ENCODE results near the gene TXNRD1. TPM values are rescaled to one million over a fixed set of nuclear protein-coding genes. Genes with fewer than 3 reads are reported as not detected.

TXNRD1 gene
- total RNA-seq, 2 donors from 2014 or later: 110 to 129 TPM

DNA sequence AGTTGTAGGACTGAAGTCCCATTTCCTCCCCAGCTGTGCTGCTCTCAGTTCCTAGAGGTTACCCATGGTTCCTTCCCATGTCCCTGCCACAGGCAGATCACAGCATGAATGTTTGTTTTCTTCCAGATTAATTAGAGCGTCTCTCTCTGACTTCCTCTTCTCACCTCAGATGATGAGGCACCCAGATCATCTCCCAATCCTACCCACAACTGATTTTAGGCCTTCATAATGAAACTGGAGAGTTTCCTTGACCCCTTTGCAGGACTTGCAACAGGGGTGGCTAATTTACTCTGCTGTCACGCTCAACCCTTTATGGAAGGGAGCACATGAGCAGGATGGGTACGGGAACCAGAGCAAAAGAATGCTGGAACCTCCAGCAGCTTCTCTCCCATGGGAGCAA is 32.1 kb upstream of the TXNRD1 start:
- Histone ChIP-seq H3K9me3 (no peaks in the 10 kb centered on the region), H3K4me3 (no peak overlapping the region), H3K36me3 (no peaks in the 10 kb centered on the region), H3K27ac (no peak overlapping the region), H3K4me1 (no peaks in the 10 kb centered on the region), H3K9ac (ENCODE audit: low read depth in 2 of 2, low read length in 2 of 2) (no peak overlapping the region), H3K27me3 (no peaks in the 10 kb centered on the region)
- no peak for DNase-seq
- TF ChIP-seq CTCF (IDR thresholded peaks at IDR 0.05): no peak
- intact Hi-C loops (cut with DNase I): no loop called here

GRCh38 chr12:104187446-104188155 is 28.0 kb upstream of the TXNRD1 start:
- no peak overlapping the region for H3K4me3 ChIP-seq
- no peak for TF ChIP-seq CTCF (IDR thresholded peaks at IDR 0.05)
- H3K9me3 ChIP-seq: no peaks in the 10 kb centered on the region
- DNase-seq: no peak
- H3K36me3 ChIP-seq: no peaks in the 10 kb centered on the region
- H3K27ac ChIP-seq: no peak overlapping the region
- intact Hi-C loops (cut with DNase I): no loop called here
- H3K4me1 ChIP-seq: no peaks in the 10 kb centered on the region
- H3K27me3 ChIP-seq: no peaks in the 10 kb centered on the region
- H3K9ac ChIP-seq (ENCODE audit: low read depth in 2 of 2, low read length in 2 of 2): no peak overlapping the region

DNA sequence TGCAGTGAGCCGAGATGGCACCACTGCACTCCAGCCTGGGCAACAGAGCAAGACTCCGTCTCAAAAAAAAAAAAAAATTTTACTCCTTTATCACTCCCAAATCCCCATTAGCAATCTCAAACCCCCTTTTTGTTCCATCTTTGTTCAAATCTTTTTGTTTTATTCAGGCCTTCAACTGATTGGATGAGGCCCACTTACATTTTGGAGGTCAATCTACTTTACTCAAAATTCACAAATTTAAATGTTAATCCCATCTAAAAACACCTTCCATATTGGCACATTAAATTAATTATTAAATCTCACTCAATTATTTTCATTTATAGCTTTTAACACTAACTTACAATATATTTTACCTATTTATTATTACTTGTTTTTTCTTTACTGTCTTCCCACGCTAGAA is 27.0 kb upstream of the TXNRD1 start:
- no peaks in the 10 kb centered on the region for H3K4me1 ChIP-seq
- intact Hi-C loops (cut with DNase I): no loop called here
- H3K36me3 ChIP-seq: no peaks in the 10 kb centered on the region
- no peak for TF ChIP-seq CTCF (IDR thresholded peaks at IDR 0.05)
- H3K27me3 ChIP-seq: no peaks in the 10 kb centered on the region
- no peak overlapping the region for H3K4me3 ChIP-seq
- H3K9me3 ChIP-seq: no peaks in the 10 kb centered on the region
- H3K9ac ChIP-seq (ENCODE audit: low read depth in 2 of 2, low read length in 2 of 2): no peak overlapping the region
- H3K27ac ChIP-seq: no peak overlapping the region
- DNase-seq: no peak

- Histone ChIP-seq H3K4me3 (no peak overlapping the region), H3K9me3 (no peaks in the 10 kb centered on the region), H3K27me3 (no peaks in the 10 kb centered on the region), H3K36me3 (no peaks in the 10 kb centered on the region), H3K4me1 (no peaks in the 10 kb centered on the region), H3K27ac (no peak overlapping the region), H3K9ac (ENCODE audit: low read depth in 2 of 2, low read length in 2 of 2) (no peak overlapping the region)
- intact Hi-C loops (cut with DNase I): no loop called here
- no peak for DNase-seq
- no peak for TF ChIP-seq CTCF (IDR thresholded peaks at IDR 0.05)
Observed at GRCh38 chr12:104189915-104190555, 25.5 kb upstream of the TXNRD1 start.

GRCh38 chr12:104190641-104191176 is 24.9 kb upstream of the TXNRD1 start:
- Histone ChIP-seq H3K36me3 (no peaks in the 10 kb centered on the region), H3K4me1 (no peaks in the 10 kb centered on the region), H3K27ac (no peak overlapping the region), H3K4me3 (no peak overlapping the region), H3K9ac (ENCODE audit: low read depth in 2 of 2, low read length in 2 of 2) (no peak overlapping the region), H3K9me3 (no peaks in the 10 kb centered on the region), H3K27me3 (no peaks in the 10 kb centered on the region)
- DNase-seq: no peak
- intact Hi-C loops (cut with DNase I): no loop called here
- no peak for TF ChIP-seq CTCF (IDR thresholded peaks at IDR 0.05)
